Measurements from ENCODE around the gene PPM1H. TPM values are rescaled to one million over a fixed set of nuclear protein-coding genes. Genes with fewer than 3 reads are reported as not detected.

PPM1H gene
- total and polyA plus RNA-seq, 4 donors: 2.3 to 7.2 (median 4.1) TPM

DNA sequence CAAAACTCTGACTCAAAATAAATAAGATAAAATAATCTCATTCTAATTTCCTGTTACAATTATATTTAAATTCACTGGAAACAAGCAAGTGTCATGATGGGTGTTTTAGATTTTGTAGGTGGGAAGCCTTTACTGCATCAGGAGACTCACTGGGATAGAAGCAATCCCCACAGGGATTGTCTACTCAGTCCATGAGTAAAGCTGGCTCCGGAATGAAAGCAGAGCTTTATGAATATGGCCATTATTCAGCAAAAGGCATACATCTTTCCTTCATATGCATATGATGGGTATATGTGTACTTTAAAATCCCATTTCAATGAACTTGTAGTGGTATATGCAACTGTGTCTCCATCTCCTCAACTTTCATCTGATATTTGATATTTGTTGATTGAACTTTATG, 25.4 kb upstream of the PPM1H start:
- TF ChIP-seq FOXA2 (IDR thresholded peaks at IDR 0.05) (no peak), HNF4G (IDR thresholded peaks at IDR 0.05) (no peak), HNF4A (conservative IDR thresholded peaks at IDR 0.05) (no peak), YY1 (IDR thresholded peaks at IDR 0.05) (no peak), TAF1 (conservative IDR thresholded peaks at IDR 0.05) (no peak), SP1 (IDR thresholded peaks at IDR 0.05) (no peak), RXRA (IDR thresholded peaks at IDR 0.05) (no peak), JUND (IDR thresholded peaks at IDR 0.05) (no peak), EGR1 (IDR thresholded peaks at IDR 0.05; ENCODE audit: low read depth in 2 of 2) (no peak), GABPA (IDR thresholded peaks at IDR 0.05 in 1 of 2, conservative IDR thresholded peaks at IDR 0.05 in 1 of 2) (no peak), RAD21 (IDR thresholded peaks at IDR 0.05) (no peak)
- TF ChIP-seq, protein P1, sequence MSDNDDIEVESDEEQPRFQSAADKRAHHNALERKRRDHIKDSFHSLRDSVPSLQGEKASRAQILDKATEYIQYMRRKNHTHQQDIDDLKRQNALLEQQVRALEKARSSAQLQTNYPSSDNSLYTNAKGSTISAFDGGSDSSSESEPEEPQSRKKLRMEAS (IDR thresholded peaks at IDR 0.05): no peak
- TF ChIP-seq, protein P2, sequence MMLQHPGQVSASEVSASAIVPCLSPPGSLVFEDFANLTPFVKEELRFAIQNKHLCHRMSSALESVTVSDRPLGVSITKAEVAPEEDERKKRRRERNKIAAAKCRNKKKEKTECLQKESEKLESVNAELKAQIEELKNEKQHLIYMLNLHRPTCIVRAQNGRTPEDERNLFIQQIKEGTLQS (IDR thresholded peaks at IDR 0.05): no peak
- TF ChIP-seq, protein P3, sequence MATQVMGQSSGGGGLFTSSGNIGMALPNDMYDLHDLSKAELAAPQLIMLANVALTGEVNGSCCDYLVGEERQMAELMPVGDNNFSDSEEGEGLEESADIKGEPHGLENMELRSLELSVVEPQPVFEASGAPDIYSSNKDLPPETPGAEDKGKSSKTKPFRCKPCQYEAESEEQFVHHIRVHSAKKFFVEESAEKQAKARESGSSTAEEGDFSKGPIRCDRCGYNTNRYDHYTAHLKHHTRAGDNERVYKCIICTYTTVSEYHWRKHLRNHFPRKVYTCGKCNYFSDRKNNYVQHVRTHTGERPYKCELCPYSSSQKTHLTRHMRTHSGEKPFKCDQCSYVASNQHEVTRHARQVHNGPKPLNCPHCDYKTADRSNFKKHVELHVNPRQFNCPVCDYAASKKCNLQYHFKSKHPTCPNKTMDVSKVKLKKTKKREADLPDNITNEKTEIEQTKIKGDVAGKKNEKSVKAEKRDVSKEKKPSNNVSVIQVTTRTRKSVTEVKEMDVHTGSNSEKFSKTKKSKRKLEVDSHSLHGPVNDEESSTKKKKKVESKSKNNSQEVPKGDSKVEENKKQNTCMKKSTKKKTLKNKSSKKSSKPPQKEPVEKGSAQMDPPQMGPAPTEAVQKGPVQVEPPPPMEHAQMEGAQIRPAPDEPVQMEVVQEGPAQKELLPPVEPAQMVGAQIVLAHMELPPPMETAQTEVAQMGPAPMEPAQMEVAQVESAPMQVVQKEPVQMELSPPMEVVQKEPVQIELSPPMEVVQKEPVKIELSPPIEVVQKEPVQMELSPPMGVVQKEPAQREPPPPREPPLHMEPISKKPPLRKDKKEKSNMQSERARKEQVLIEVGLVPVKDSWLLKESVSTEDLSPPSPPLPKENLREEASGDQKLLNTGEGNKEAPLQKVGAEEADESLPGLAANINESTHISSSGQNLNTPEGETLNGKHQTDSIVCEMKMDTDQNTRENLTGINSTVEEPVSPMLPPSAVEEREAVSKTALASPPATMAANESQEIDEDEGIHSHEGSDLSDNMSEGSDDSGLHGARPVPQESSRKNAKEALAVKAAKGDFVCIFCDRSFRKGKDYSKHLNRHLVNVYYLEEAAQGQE (IDR thresholded peaks at IDR 0.05): no peak
- TF ChIP-seq, protein P4, sequence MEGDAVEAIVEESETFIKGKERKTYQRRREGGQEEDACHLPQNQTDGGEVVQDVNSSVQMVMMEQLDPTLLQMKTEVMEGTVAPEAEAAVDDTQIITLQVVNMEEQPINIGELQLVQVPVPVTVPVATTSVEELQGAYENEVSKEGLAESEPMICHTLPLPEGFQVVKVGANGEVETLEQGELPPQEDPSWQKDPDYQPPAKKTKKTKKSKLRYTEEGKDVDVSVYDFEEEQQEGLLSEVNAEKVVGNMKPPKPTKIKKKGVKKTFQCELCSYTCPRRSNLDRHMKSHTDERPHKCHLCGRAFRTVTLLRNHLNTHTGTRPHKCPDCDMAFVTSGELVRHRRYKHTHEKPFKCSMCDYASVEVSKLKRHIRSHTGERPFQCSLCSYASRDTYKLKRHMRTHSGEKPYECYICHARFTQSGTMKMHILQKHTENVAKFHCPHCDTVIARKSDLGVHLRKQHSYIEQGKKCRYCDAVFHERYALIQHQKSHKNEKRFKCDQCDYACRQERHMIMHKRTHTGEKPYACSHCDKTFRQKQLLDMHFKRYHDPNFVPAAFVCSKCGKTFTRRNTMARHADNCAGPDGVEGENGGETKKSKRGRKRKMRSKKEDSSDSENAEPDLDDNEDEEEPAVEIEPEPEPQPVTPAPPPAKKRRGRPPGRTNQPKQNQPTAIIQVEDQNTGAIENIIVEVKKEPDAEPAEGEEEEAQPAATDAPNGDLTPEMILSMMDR (IDR thresholded peaks at IDR 0.05; ENCODE audit: low read depth, low read length, missing input control): no peak

DNA sequence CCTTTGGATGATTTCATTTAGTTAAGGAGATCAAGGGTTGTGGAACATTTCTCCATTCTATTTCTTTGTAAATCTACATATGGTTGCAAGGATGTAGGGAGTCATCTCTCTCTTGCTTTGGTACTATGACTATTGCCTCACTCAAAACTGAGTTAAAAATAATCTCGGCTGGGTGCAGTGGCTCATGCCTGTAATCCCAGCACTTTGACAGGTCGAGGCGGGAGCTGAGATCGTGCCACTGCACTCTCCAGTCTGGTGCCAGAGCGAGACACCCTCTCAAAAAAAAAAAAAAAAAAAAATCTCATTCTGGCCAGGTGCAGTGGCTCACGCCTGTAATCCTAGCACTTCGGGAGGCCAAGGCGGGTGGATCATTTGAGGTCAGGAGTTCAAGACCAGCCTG, 24.8 kb upstream of the PPM1H start:
- no peak for TF ChIP-seq SP1 (IDR thresholded peaks at IDR 0.05)
- TF ChIP-seq YY1 (IDR thresholded peaks at IDR 0.05): no peak
- TF ChIP-seq RAD21 (IDR thresholded peaks at IDR 0.05): no peak
- no peak for TF ChIP-seq HNF4A (conservative IDR thresholded peaks at IDR 0.05)
- no peak for TF ChIP-seq HNF4G (IDR thresholded peaks at IDR 0.05)
- WGBS: 72% methylated on average over 8 of the region's 8 CpGs
- DNase-seq (ENCODE audit: low spot score): no peak
- Histone ChIP-seq H3K9ac (ENCODE audit: low read depth in 1 of 2, low read length in 2 of 2) (no peak overlapping the region), H3K4me1 (ENCODE audit: control insufficient read depth in 4 of 4, insufficient read depth in 4 of 4, low read length in 3 of 4) (peaks cover 0 to 9% (median 2%) of the 10 kb centered on the region in 4 donors), H3K36me3 (ENCODE audit: control insufficient read depth in 4 of 4, insufficient read depth in 3 of 4, low read depth in 1 of 4, low read length in 3 of 4) (no peaks in the 10 kb centered on the region), H3K27ac (ENCODE audit: low read depth in 1 of 2, low read length in 2 of 2) (no peak overlapping the region), H3K9me3 (ENCODE audit: control insufficient read depth in 4 of 4, low read length in 3 of 4) (no peaks in the 10 kb centered on the region), H3K27me3 (ENCODE audit: control insufficient read depth in 4 of 4, insufficient read depth in 4 of 4, low read length in 3 of 4) (no peaks in the 10 kb centered on the region), H3K4me3 (ENCODE audit: low read depth in 1 of 3, low read length in 3 of 3) (no peak overlapping the region)

More for the DNA sequence above, 25.4 kb upstream of the PPM1H start:
- H3K27ac ChIP-seq (ENCODE audit: low read depth in 1 of 2, low read length in 2 of 2): no peak overlapping the region
- 93% methylated on average over 1 of the region's 1 CpG for WGBS
- no peaks in the 10 kb centered on the region for H3K27me3 ChIP-seq (ENCODE audit: control insufficient read depth in 4 of 4, insufficient read depth in 4 of 4, low read length in 3 of 4)
- DNase-seq (ENCODE audit: low spot score): no peak
- no peak overlapping the region for H3K9ac ChIP-seq (ENCODE audit: low read depth in 1 of 2, low read length in 2 of 2)
- H3K9me3 ChIP-seq (ENCODE audit: control insufficient read depth in 4 of 4, low read length in 3 of 4): no peaks in the 10 kb centered on the region
- peaks cover 0 to 9% (median 2%) of the 10 kb centered on the region in 4 donors for H3K4me1 ChIP-seq (ENCODE audit: control insufficient read depth in 4 of 4, insufficient read depth in 4 of 4, low read length in 3 of 4)
- H3K4me3 ChIP-seq (ENCODE audit: low read depth in 1 of 3, low read length in 3 of 3): no peak overlapping the region
- no peaks in the 10 kb centered on the region for H3K36me3 ChIP-seq (ENCODE audit: control insufficient read depth in 4 of 4, insufficient read depth in 3 of 4, low read depth in 1 of 4, low read length in 3 of 4)

Data from liver (tissue), 9 donors.